ENCODE measurements around the gene DAB2IP.

The DAB2IP gene

GRCh38 chr9:121765021-121765950 lies 113.9 kb downstream of the DAB2IP start:
- H3K4me1 ChIP-seq (ENCODE audit: control insufficient read depth, insufficient read depth, low read length): no peaks in the 10 kb centered on the region
- H3K9me3 ChIP-seq (ENCODE audit: control insufficient read depth, insufficient read depth, low read depth, low read length): no peaks in the 10 kb centered on the region
- no peak for TF ChIP-seq ZNF501 (tag by site-specific recombination; IDR thresholded peaks at IDR 0.05)
- TF ChIP-seq YY1 (tag by site-specific recombination; IDR thresholded peaks at IDR 0.05): no peak
- TF ChIP-seq ZNF510 (tag by site-specific recombination; IDR thresholded peaks at IDR 0.05; ENCODE audit: insufficient replicate concordance): no peak
- no peak for TF ChIP-seq ZFP69B (tag by site-specific recombination; IDR thresholded peaks at IDR 0.05)
- no peak for TF ChIP-seq ZNF169 (tag by site-specific recombination; IDR thresholded peaks at IDR 0.05)
- TF ChIP-seq SP2 (tag by site-specific recombination; IDR thresholded peaks at IDR 0.05): no peak
- H3K4me3 ChIP-seq (ENCODE audit: low read depth, low read length): no peak overlapping the region
- ChIA-PET CTCF (interaction anchor here (0.6 to 1.2 kb wide), 4 partner anchors 78 to 273 kb away, joined by 4 to 5 read pairs (median 4); no protein-coding TSS in a partner anchor), POLR2A (no interaction called here)
- H3K27ac ChIP-seq (ENCODE audit: extremely low read depth, low read depth, low read length): no peak overlapping the region
- H3K36me3 ChIP-seq (ENCODE audit: control insufficient read depth in 2 of 2, insufficient read depth in 1 of 2, low read length in 2 of 2): peaks cover 0 to 93% of the 10 kb centered on the region in 2 experiments; a peak in 1 of 3 replicates

GRCh38 chr9:121766081-121766683 lies 114.7 kb downstream of the DAB2IP start:
- ChIA-PET CTCF (interaction anchor here (0.6 to 1.1 kb wide), 2 partner anchors 79 to 274 kb away, joined by 4 to 5 read pairs; no protein-coding TSS in a partner anchor), POLR2A (no interaction called here)

GRCh38 chr9:121767171-121767769 lies 115.8 kb downstream of the DAB2IP start:
- Histone ChIP-seq H3K36me3 (ENCODE audit: control insufficient read depth in 2 of 2, insufficient read depth in 1 of 2, low read length in 2 of 2) (peaks cover 0 to 91% of the 10 kb centered on the region in 2 experiments; a peak in 1 of 3 replicates), H3K4me1 (ENCODE audit: control insufficient read depth, insufficient read depth, low read length) (no peaks in the 10 kb centered on the region), H3K9me3 (ENCODE audit: control insufficient read depth, insufficient read depth, low read depth, low read length) (no peaks in the 10 kb centered on the region), H3K27ac (ENCODE audit: extremely low read depth, low read depth, low read length) (no peak overlapping the region), H3K4me3 (ENCODE audit: low read depth, low read length) (no peak overlapping the region)
- ChIA-PET POLR2A (interaction anchor here (0.6 kb wide), 1 partner anchor 565 kb away, joined by 3 read pairs; no protein-coding TSS in a partner anchor), CTCF (no interaction called here)
- TF ChIP-seq ZNF777 (tag by site-specific recombination; IDR thresholded peaks at IDR 0.05; ENCODE audit: borderline replicate concordance) (no peak), SCRT2 (tag by site-specific recombination; IDR thresholded peaks at IDR 0.05) (no peak), ZNF223 (tag by site-specific recombination; IDR thresholded peaks at IDR 0.05) (no peak), ZBTB8A (tag by site-specific recombination; IDR thresholded peaks at IDR 0.05) (no peak), MYNN (tag by site-specific recombination; IDR thresholded peaks at IDR 0.05; ENCODE audit: borderline replicate concordance) (no peak), ZSCAN4 (tag by site-specific recombination; IDR thresholded peaks at IDR 0.05) (no peak), ZNF175 (tag by site-specific recombination; IDR thresholded peaks at IDR 0.05) (no peak), ZNF792 (tag by site-specific recombination; IDR thresholded peaks at IDR 0.05) (no peak), ZFP41 (tag by site-specific recombination; IDR thresholded peaks at IDR 0.05; ENCODE audit: borderline replicate concordance) (no peak)

More at GRCh38 chr9:121766081-121766683, 114.7 kb downstream of the DAB2IP start:
- H3K9me3 ChIP-seq (ENCODE audit: control insufficient read depth, insufficient read depth, low read depth, low read length): no peaks in the 10 kb centered on the region
- no peak overlapping the region for H3K27ac ChIP-seq (ENCODE audit: extremely low read depth, low read depth, low read length)
- TF ChIP-seq ZNF37A (tag by site-specific recombination; IDR thresholded peaks at IDR 0.05) (no peak), BCL11A (tag by site-specific recombination; IDR thresholded peaks at IDR 0.05; ENCODE audit: low read depth) (no peak), ZBTB48 (tag by site-specific recombination; IDR thresholded peaks at IDR 0.05) (no peak), ZNF221 (tag by site-specific recombination; IDR thresholded peaks at IDR 0.05; ENCODE audit: borderline replicate concordance) (no peak), ZNF48 (tag by site-specific recombination; IDR thresholded peaks at IDR 0.05) (no peak), ZSCAN30 (tag by site-specific recombination; IDR thresholded peaks at IDR 0.05) (no peak), GFI1B (tag by site-specific recombination; IDR thresholded peaks at IDR 0.05) (no peak), ZNF776 (tag by site-specific recombination; IDR thresholded peaks at IDR 0.05; ENCODE audit: borderline replicate concordance) (no peak)
- no peak overlapping the region for H3K4me3 ChIP-seq (ENCODE audit: low read depth, low read length)
- H3K4me1 ChIP-seq (ENCODE audit: control insufficient read depth, insufficient read depth, low read length): no peaks in the 10 kb centered on the region
- H3K36me3 ChIP-seq (ENCODE audit: control insufficient read depth in 2 of 2, insufficient read depth in 1 of 2, low read length in 2 of 2): peaks cover 0 to 93% of the 10 kb centered on the region in 2 experiments; a peak in 1 of 3 replicates
